Skeletal muscle satellite cell (primary cell): ENCODE measurements around the gene MGMT.

ENCODE experiments used
- H3K27me3 ChIP-seq: 2 replicates; pipeline ENCODE4 v1.7.0; 2013; ENCODE audit warnings: low read length; ENCODE audit not compliant: control insufficient read depth, insufficient read depth
- H3K36me3 ChIP-seq: 2 replicates; pipeline ENCODE4 v1.7.0; 2013; ENCODE audit warnings: mild to moderate bottlenecking, control low read depth, low read length; ENCODE audit not compliant: insufficient read depth
- H3K4me1 ChIP-seq: 2 replicates; pipeline ENCODE4 v1.7.0; 2013; ENCODE audit warnings: low read length; ENCODE audit not compliant: control insufficient read depth, insufficient read depth
- H3K4me2 ChIP-seq: 2 replicates; pipeline ENCODE4 v1.7.0; 2013; ENCODE audit warnings: mild to moderate bottlenecking, low read length
- H3K4me3 ChIP-seq: 2 replicates; pipeline ENCODE4 v1.7.0; 2013; ENCODE audit warnings: low read length
- H3K9ac ChIP-seq: 2 replicates; pipeline ENCODE4 v1.7.0; 2013; ENCODE audit warnings: mild to moderate bottlenecking, low read depth, low read length, moderate library complexity
- H3K9me3 ChIP-seq: replicated peaks from 2 replicates; pipeline ENCODE4 v1.7.0; 2013; ENCODE audit warnings: mild to moderate bottlenecking, control low read depth, low read length

Gene MGMT

GRCh38 chr10:129725482-129725881, 258.4 kb downstream of the MGMT start:
- H3K9ac ChIP-seq: no peak overlapping the region
- H3K27me3 ChIP-seq: no peaks in the 10 kb centered on the region
- H3K4me2 ChIP-seq: no peak overlapping the region
- H3K9me3 ChIP-seq: peaks cover 4% of the 10 kb centered on the region
- no peaks in the 10 kb centered on the region for H3K36me3 ChIP-seq
- H3K4me1 ChIP-seq: no peaks in the 10 kb centered on the region
- H3K4me3 ChIP-seq: no peak overlapping the region

DNA sequence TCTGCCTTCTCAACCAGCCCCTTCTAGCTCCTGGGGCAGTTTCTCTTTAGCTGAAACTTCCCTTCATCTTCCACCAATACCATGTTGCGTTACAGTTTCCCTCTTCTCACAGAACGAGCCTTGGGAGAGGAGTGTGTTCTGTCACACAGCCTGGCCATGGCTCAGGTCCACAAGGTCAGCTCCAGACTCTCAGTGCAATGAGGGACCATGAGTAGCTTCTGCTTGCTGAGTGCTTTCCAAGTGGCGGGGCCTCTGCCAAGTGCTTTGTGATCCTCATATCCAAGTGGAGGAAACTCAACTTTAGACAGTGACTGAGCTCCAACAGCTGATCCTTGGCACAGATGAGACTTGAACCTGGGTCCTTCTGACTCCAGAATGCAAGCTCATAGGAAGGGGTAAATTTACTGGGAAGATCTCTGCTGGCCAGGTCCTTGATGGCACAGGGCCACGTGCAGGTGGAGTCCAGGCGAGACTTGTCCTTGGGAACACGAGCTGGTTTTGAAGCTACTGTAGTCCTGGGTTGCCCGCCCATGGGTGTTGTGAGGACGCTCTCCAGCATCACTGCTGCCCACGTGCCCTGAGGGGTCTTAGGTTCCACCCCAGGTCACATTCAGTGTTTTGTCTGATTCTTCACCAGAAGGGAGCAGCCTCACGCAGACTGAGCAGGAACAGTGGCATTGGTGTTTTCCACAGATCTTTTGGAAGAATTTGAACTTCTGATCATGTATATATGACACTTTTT, 259.0 kb downstream of the MGMT start:
- Histone ChIP-seq H3K9me3 (peaks cover 4% of the 10 kb centered on the region), H3K9ac (no peak overlapping the region), H3K4me3 (no peak overlapping the region), H3K36me3 (no peaks in the 10 kb centered on the region), H3K4me2 (no peak overlapping the region), H3K27me3 (no peaks in the 10 kb centered on the region), H3K4me1 (no peaks in the 10 kb centered on the region)

GRCh38 chr10:129727071-129727470, 260.0 kb downstream of the MGMT start:
- Histone ChIP-seq H3K36me3 (no peaks in the 10 kb centered on the region), H3K9me3 (peaks cover 4% of the 10 kb centered on the region), H3K4me2 (no peak overlapping the region), H3K4me1 (no peaks in the 10 kb centered on the region), H3K27me3 (no peaks in the 10 kb centered on the region), H3K4me3 (no peak overlapping the region), H3K9ac (no peak overlapping the region)

DNA sequence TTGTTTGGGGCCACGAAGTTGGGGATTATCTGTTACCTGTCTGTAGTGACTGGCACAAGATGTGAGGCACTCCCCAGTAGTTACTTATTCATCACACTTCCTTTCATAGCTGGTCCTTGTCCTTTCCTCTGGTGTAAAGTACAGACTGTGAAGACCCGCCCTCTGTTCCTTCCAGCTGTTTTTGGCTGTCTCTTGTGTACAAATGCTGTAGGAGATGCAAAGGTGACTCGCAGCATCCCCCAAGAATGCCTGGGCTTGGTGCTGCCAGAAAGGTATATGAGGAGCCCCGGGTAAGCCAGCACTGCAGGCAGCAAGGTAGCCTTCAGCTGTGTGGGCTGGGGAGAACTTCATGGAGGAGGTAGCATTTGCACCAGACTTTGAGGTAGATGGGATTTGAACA, 260.5 kb downstream of the MGMT start:
- H3K4me2 ChIP-seq: no peak overlapping the region
- H3K27me3 ChIP-seq: no peaks in the 10 kb centered on the region
- no peaks in the 10 kb centered on the region for H3K4me1 ChIP-seq
- no peak overlapping the region for H3K9ac ChIP-seq
- no peak overlapping the region for H3K4me3 ChIP-seq
- peaks cover 4% of the 10 kb centered on the region for H3K9me3 ChIP-seq
- no peaks in the 10 kb centered on the region for H3K36me3 ChIP-seq

DNA sequence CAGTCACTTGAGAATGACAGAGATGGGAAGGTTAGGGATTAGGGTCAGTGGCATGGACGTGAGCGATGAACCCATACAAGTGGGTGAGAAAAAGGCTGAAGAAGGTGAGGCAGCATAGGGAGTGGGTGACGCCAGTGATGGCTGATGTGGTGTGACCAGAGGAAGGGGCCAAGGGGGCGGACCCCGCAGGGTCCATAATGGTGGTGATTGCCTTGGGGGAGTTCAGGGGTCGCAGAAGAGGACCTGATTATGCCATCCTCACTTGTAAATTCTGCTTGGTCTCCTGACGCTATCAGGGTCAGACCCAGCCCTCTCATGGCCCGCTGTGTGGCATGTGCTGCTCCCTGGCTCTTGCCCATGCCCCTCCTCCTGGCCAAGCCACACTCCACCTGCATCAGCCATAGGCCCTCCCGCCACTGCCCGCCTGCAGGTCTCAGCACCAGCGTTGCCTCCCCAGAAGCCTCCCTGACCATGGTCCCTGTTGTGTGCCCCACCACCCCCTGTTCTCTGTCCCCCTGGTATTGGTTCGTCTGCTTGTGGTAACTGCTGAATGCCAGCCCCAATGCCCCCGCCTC, 261.3 kb downstream of the MGMT start:
- Histone ChIP-seq H3K27me3 (no peaks in the 10 kb centered on the region), H3K4me2 (no peak overlapping the region), H3K9ac (no peak overlapping the region), H3K4me3 (no peak overlapping the region), H3K36me3 (no peaks in the 10 kb centered on the region), H3K4me1 (no peaks in the 10 kb centered on the region), H3K9me3 (peaks cover 4% of the 10 kb centered on the region)

GRCh38 chr10:129728905-129729795, 262.1 kb downstream of the MGMT start:
- peaks cover 4% of the 10 kb centered on the region for H3K9me3 ChIP-seq
- no peak overlapping the region for H3K4me2 ChIP-seq
- H3K9ac ChIP-seq: no peak overlapping the region
- no peaks in the 10 kb centered on the region for H3K4me1 ChIP-seq
- no peaks in the 10 kb centered on the region for H3K27me3 ChIP-seq
- H3K36me3 ChIP-seq: no peaks in the 10 kb centered on the region
- H3K4me3 ChIP-seq: no peak overlapping the region

DNA sequence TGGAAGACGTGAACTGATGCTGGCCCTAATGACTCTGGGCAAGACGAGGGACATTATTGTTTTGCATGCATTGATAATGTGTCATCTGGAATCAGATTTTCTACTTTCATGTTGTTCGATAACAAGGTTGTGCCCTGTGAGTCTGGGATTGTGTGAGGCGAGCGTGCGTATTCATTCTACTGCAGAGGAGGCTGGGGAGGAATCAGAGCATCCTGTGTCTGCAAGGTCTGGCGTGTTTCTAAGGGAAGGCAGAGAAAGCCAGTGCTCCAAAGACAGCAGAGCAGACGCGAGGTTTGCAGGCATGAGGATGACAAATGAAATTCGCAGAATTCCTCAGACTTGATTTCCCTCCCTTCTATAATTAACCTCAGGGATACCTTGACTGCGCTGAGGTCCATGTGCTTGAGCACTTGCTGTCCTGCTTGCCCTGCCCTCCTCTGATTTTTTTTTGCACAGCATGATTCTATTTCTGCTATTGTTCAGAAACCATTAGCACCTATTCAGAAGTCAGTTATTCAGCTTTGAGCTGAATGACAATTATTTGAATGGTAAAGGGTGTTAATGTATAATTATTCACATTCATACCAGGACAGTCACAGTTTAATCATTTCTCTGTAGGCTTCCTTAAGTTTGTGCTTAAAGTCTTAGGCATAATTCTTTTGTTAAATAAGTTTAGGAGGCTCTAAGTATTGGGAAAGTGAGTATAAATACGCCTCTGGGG, 263.4 kb downstream of the MGMT start:
- Histone ChIP-seq H3K4me3 (no peak overlapping the region), H3K4me1 (no peaks in the 10 kb centered on the region), H3K4me2 (no peak overlapping the region), H3K9ac (no peak overlapping the region), H3K27me3 (no peaks in the 10 kb centered on the region), H3K9me3 (peaks cover 4% of the 10 kb centered on the region), H3K36me3 (no peaks in the 10 kb centered on the region)

DNA sequence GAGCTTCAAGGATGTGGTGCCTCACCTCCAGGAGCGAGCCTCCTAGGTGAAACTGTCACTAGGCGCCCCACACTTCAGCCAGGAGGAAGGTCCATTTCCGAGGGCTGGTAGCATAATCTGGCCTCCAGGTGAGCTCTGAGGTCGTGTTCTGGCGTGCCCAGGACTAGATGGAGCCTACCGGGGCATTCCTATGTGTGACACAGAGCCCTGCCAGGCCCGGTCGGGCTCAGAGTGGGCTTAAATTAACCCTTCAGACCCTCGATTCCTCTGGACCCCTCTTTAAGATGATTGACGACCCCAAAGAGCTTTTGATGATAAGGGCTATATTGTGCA, 263.9 kb downstream of the MGMT start:
- H3K4me2 ChIP-seq: no peak overlapping the region
- H3K4me1 ChIP-seq: no peaks in the 10 kb centered on the region
- H3K4me3 ChIP-seq: no peak overlapping the region

GRCh38 chr10:129740532-129741279, 273.7 kb downstream of the MGMT start:
- H3K9me3 ChIP-seq: no peaks in the 10 kb centered on the region
- no peak overlapping the region for H3K4me3 ChIP-seq
- H3K4me2 ChIP-seq: no peak overlapping the region

More for the DNA sequence above, 263.9 kb downstream of the MGMT start:
- Histone ChIP-seq H3K36me3 (no peaks in the 10 kb centered on the region), H3K9ac (no peak overlapping the region), H3K27me3 (no peaks in the 10 kb centered on the region), H3K9me3 (peaks cover 4% of the 10 kb centered on the region)

GRCh38 chr10:129741280-129741977, 274.4 kb downstream of the MGMT start:
- Histone ChIP-seq H3K9me3 (no peaks in the 10 kb centered on the region), H3K4me1 (no peaks in the 10 kb centered on the region), H3K36me3 (no peaks in the 10 kb centered on the region), H3K9ac (no peak overlapping the region), H3K4me2 (no peak overlapping the region), H3K4me3 (no peak overlapping the region), H3K27me3 (no peaks in the 10 kb centered on the region)

More at GRCh38 chr10:129740532-129741279, 273.7 kb downstream of the MGMT start:
- Histone ChIP-seq H3K36me3 (no peaks in the 10 kb centered on the region), H3K4me1 (no peaks in the 10 kb centered on the region), H3K9ac (no peak overlapping the region), H3K27me3 (no peaks in the 10 kb centered on the region)
